Measurements from ENCODE around the gene C1GALT1C1L. TPM values are rescaled to one million over a fixed set of nuclear protein-coding genes. Genes with fewer than 3 reads are reported as not detected.

C1GALT1C1L gene
- total RNA-seq, 1 experiment from 2014 or later: not detected

- Histone ChIP-seq H4K91ac (ENCODE audit: insufficient read length, low read depth, low read length) (no peak overlapping the region), H3K79me2 (ENCODE audit: insufficient read depth, low read length) (no peaks in the 10 kb centered on the region), H2BK15ac (ENCODE audit: low read depth, low read length) (no peak overlapping the region), H2BK12ac (ENCODE audit: insufficient read length, low read depth, low read length) (no peak overlapping the region), H4K8ac (replicated peaks; ENCODE audit: insufficient read length, low read depth, low read length) (no peak overlapping the region), H3K9ac (ENCODE audit: extremely low read depth, insufficient read length, low read length) (no peak overlapping the region), H3T11ph (ENCODE audit: low read length) (no peak overlapping the region), H3K56ac (ENCODE audit: insufficient read length, low read depth, low read length) (no peak overlapping the region), H3K14ac (ENCODE audit: insufficient read depth, low read length) (no peak overlapping the region), H3K9me3 (ENCODE audit: control insufficient read depth, low read depth, low read length) (no peaks in the 10 kb centered on the region), H3K18ac (ENCODE audit: insufficient read length, low read depth, low read length) (no peak overlapping the region), H4K5ac (ENCODE audit: insufficient read length, low read depth, low read length) (no peak overlapping the region), H3K4me2 (ENCODE audit: insufficient read depth, insufficient read length, low read length) (no peak overlapping the region), H4K20me1 (ENCODE audit: control insufficient read depth, insufficient read depth, insufficient read length) (no peaks in the 10 kb centered on the region), H3K23ac (ENCODE audit: insufficient read length, low read depth, low read length) (no peak overlapping the region), H2BK5ac (ENCODE audit: insufficient read length, low read length) (no peak overlapping the region), H3K4me1 (ENCODE audit: insufficient read depth, low read length) (no peaks in the 10 kb centered on the region), H3K23me2 (ENCODE audit: insufficient read length, low read depth, low read length, poor library complexity, severe bottlenecking) (no peaks in the 10 kb centered on the region), H3K27me3 (ENCODE audit: insufficient read depth, low read length) (no peaks in the 10 kb centered on the region), H2BK20ac (ENCODE audit: low read depth, low read length, poor library complexity, severe bottlenecking) (no peak overlapping the region), H2AFZ (ENCODE audit: low read length) (no peak overlapping the region), H2AK5ac (ENCODE audit: insufficient read length, low read length) (no peak overlapping the region), H2BK120ac (ENCODE audit: low read depth, low read length, poor library complexity, severe bottlenecking) (no peak overlapping the region), H3K79me1 (ENCODE audit: insufficient read depth, low read depth, low read length, poor library complexity, severe bottlenecking) (no peaks in the 10 kb centered on the region), H3K27ac (ENCODE audit: insufficient read length, low read depth, low read length) (no peak overlapping the region), H3K4ac (ENCODE audit: low read depth, low read length) (no peak overlapping the region)
- Mint-ChIP-seq H3K4me1 (peaks cover 2% of the 10 kb centered on the region in 2 experiments), H3K27me3 (ENCODE audit: low read depth) (no peaks in the 10 kb centered on the region), H3K27ac (no peak overlapping the region), H3K36me3 (ENCODE audit: insufficient read depth in 1 of 3, low read depth in 3 of 3) (no peaks in the 10 kb centered on the region), H3K4me3 (no peak overlapping the region), H3K9me3 (no peaks in the 10 kb centered on the region)
- DNase-seq: no peak
- TF ChIP-seq CTCF (conservative IDR thresholded peaks at IDR 0.05): no peak
Measured at GRCh38 chr2:43708891-43709290, 32.7 kb upstream of the C1GALT1C1L start.
